ENCODE measurements around the gene OLIG1. TPM values are rescaled to one million over a fixed set of nuclear protein-coding genes. Genes with fewer than 3 reads are reported as not detected.

Gene OLIG1
- total and polyA plus RNA-seq, 10 donors, result 0.02 to 1.8 (median 0.58) TPM; not detected in 2

DNA sequence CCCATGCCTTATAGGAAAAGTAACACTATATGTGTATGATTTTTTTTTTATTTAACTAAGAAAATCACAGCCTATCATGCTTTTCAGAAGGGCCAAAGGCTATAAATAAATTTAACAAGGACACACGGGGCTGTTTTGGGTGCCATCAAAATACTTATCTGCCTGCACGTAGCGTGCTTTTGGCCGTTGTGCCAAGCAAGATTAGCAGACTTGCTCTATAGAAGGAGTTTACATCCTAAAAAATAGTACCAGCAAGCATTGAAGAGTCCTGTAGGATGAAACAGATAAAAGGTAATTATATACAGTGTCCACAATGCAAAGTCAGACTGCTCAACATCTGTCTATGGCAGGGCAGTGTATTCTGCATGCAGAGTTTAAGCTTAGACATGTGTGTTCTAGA is 3.7 kb downstream of the OLIG1 start:
- 76 to 89% (median 84%) methylated on average over 4 of the region's 4 CpGs for WGBS, 5 donors
- H3K27me3 ChIP-seq (replicated peaks in 1 of 7), result peaks cover 0 to 98% (median 63%) of the 10 kb centered on the region in 7 donors
- H3K27ac ChIP-seq, result no peak overlapping the region
- peaks cover 21 to 34% (median 27%) of the 10 kb centered on the region in 6 donors for H3K4me1 ChIP-seq
- no peak for DNase-seq
- TF ChIP-seq POLR2A (IDR thresholded peaks at IDR 0.05) (no peak), POLR2AphosphoS5 (IDR thresholded peaks at IDR 0.05) (no peak)
- TF ChIP-seq, protein P1, sequence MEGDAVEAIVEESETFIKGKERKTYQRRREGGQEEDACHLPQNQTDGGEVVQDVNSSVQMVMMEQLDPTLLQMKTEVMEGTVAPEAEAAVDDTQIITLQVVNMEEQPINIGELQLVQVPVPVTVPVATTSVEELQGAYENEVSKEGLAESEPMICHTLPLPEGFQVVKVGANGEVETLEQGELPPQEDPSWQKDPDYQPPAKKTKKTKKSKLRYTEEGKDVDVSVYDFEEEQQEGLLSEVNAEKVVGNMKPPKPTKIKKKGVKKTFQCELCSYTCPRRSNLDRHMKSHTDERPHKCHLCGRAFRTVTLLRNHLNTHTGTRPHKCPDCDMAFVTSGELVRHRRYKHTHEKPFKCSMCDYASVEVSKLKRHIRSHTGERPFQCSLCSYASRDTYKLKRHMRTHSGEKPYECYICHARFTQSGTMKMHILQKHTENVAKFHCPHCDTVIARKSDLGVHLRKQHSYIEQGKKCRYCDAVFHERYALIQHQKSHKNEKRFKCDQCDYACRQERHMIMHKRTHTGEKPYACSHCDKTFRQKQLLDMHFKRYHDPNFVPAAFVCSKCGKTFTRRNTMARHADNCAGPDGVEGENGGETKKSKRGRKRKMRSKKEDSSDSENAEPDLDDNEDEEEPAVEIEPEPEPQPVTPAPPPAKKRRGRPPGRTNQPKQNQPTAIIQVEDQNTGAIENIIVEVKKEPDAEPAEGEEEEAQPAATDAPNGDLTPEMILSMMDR (IDR thresholded peaks at IDR 0.05 in 8 of 11, conservative IDR thresholded peaks at IDR 0.05 in 3 of 11), result no peak
- peaks cover 0 to 14% (median 3%) of the 10 kb centered on the region in 8 donors for H3K9me3 ChIP-seq
- intact Hi-C loops (cut with DNase I; ENCODE audit: low total_unique reads), result no loop called here
- no peaks in the 10 kb centered on the region for H3K36me3 ChIP-seq
- no peak overlapping the region for H3K4me3 ChIP-seq

DNA sequence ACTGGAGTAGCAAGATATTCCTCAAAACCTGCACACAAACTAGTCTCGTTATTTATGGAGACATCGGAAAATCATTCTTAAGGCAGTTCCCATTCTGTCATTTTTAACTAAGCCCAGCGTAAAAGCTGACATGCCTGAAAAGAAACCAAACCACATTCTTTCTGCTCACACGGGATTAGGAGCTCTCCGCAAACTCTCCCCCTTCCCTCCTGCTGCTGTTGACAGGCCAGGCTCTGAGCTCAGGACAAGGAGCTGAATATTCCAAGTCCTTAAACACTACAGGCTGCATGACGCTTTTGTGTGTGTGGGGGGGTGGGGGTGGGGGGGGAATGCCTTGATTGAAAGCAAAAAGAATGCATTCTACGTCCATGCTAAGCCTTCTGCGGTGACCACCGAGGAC is 5.2 kb downstream of the OLIG1 start:
- Histone ChIP-seq H3K4me3 (no peak overlapping the region), H3K27ac (no peak overlapping the region), H3K36me3 (no peaks in the 10 kb centered on the region), H3K27me3 (replicated peaks in 1 of 7) (peaks cover 0 to 90% (median 48%) of the 10 kb centered on the region in 7 donors), H3K4me1 (peaks cover 16 to 22% (median 20%) of the 10 kb centered on the region in 6 donors), H3K9me3 (no peaks in the 10 kb centered on the region)
- no peak for DNase-seq
- intact Hi-C loops (cut with DNase I; ENCODE audit: low total_unique reads), result no loop called here
- TF ChIP-seq, protein P1 (IDR thresholded peaks at IDR 0.05 in 8 of 11, conservative IDR thresholded peaks at IDR 0.05 in 3 of 11), result no peak
- TF ChIP-seq POLR2A (IDR thresholded peaks at IDR 0.05) (no peak), POLR2AphosphoS5 (IDR thresholded peaks at IDR 0.05) (no peak)
- 42 to 51% (median 47%) methylated on average over 9 of the region's 9 CpGs for WGBS, 5 donors

DNA sequence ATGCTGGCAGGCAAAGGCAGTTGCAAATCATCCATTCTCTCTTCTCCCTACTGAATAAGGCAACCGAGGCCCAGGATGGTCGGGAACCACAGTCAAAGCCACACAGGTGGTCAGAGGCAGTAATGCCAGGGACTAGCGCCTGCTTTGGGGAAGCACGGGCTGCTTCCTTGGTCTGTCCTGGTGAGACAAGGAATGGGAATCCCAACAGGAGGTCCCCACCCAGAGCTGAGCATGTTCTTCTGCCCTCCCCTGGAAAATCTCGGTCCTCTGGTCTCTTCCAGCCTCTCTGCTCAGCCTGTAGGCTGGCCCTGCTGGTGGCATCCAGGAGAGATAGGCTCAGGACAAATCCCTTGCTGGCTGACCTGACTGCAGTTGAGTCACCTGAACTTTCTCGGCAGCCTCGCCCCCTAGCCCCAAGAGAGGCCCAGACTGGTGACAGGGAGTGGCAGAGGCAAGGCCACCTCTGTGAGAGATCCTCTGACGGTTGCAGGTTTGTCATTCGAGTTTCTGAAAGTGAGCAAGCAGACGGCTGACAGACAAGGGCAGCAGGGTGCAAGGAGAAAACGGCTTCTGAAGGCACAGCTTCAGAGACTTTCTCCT is 5.8 kb downstream of the OLIG1 start:
- WGBS, 5 donors, result 47 to 74% (median 68%) methylated on average over 10 to 11 of the region's 11 CpGs
- H3K27me3 ChIP-seq (replicated peaks in 1 of 7), result peaks cover 0 to 84% (median 44%) of the 10 kb centered on the region in 7 donors
- DNase-seq, result no peak
- TF ChIP-seq POLR2A (IDR thresholded peaks at IDR 0.05), result no peak
- TF ChIP-seq, protein P1 (IDR thresholded peaks at IDR 0.05 in 8 of 11, conservative IDR thresholded peaks at IDR 0.05 in 3 of 11), result no peak
- TF ChIP-seq POLR2AphosphoS5 (IDR thresholded peaks at IDR 0.05), result no peak
- H3K27ac ChIP-seq, result no peak overlapping the region
- H3K4me1 ChIP-seq, result peaks cover 13 to 17% (median 16%) of the 10 kb centered on the region in 6 donors
- no peaks in the 10 kb centered on the region for H3K36me3 ChIP-seq
- no peaks in the 10 kb centered on the region for H3K9me3 ChIP-seq
- no peak overlapping the region for H3K4me3 ChIP-seq
- intact Hi-C loops (cut with DNase I; ENCODE audit: low total_unique reads), result no loop called here

DNA sequence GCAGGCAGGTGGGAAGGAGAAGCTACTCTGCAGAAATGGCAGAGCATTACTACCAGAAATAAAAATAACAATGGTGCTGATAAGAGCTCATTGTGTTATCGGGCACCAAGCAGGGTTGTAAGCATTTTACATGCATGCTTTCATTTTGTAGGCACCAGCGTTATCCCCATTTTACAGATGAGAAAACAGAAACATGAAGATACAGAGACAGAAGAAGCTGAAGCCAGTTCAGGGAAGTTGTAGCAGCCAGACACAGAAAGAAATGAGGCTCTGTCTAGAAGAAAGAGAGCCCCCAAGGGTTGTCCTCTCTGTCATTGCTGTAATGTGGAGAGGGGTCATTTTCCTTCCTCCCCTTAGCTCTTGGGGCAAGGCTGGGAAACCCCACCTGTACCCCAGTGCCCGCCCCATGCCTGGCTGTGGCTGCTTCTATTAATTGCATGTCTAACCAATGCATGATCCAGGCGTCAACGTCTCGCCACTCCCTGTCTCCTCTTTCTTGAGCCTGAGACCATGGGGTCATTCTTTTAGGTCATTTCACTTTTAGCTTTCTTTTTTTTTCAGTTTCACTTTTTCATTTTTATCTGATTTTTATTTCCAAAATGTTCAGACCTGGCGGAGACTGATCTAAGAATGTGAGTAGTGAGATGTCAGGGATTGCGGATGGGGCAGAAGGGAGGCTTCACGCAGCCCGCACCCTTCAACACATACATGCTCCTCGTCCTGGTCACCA is 6.8 kb downstream of the OLIG1 start:
- intact Hi-C loops (cut with DNase I; ENCODE audit: low total_unique reads), result no loop called here
- Histone ChIP-seq H3K4me1 (peaks cover 3 to 6% (median 5%) of the 10 kb centered on the region in 6 donors), H3K4me3 (no peak overlapping the region), H3K27ac (no peak overlapping the region), H3K9me3 (no peaks in the 10 kb centered on the region), H3K36me3 (no peaks in the 10 kb centered on the region), H3K27me3 (replicated peaks in 1 of 7) (peaks cover 0 to 73% (median 33%) of the 10 kb centered on the region in 7 donors)
- 81 to 87% (median 86%) methylated on average over 11 of the region's 11 CpGs for WGBS, 5 donors
- DNase-seq, result no peak
- TF ChIP-seq POLR2AphosphoS5 (IDR thresholded peaks at IDR 0.05), result no peak
- no peak for TF ChIP-seq POLR2A (IDR thresholded peaks at IDR 0.05)
- TF ChIP-seq, protein P1 (IDR thresholded peaks at IDR 0.05 in 8 of 11, conservative IDR thresholded peaks at IDR 0.05 in 3 of 11), result no peak

All from spleen (tissue), 11 donors.